ENCODE measurements around the gene PDE7B.

The PDE7B gene

GRCh38 chr6:136148523-136148922, 297.0 kb downstream of the PDE7B start:
- no peak for DNase-seq (ENCODE audit: low read depth, low spot score)
- H3K4me3 ChIP-seq (ENCODE audit: low read length): no peak overlapping the region

- H3K4me3 ChIP-seq (ENCODE audit: low read length): no peak overlapping the region
- DNase-seq (ENCODE audit: low read depth, low spot score): no peak
Observed at GRCh38 chr6:136149311-136149710, 297.8 kb downstream of the PDE7B start.

DNA sequence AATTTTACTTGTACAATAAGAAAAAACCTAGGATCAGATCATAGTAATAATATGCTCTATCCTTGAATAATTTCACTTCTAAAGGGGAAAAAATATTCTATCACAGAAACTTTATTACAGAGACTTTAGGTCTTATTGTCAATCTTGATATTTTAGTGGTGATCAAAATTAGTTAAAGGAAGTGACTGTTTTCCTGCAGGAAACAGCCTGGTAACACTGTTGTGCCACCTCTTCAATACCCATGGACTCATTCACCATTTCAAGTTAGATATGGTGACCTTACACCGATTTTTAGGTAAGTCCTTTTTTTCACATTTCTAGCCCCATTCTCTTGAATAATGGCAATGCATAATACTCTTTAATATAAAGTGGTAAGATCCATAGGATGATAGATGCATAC, 299.5 kb downstream of the PDE7B start:
- H3K4me3 ChIP-seq (ENCODE audit: low read length): no peak overlapping the region
- DNase-seq (ENCODE audit: low read depth, low spot score): no peak

- no peak for DNase-seq (ENCODE audit: low read depth, low spot score)
- H3K4me3 ChIP-seq (ENCODE audit: low read length): no peak overlapping the region
Observed at GRCh38 chr6:136153707-136154375, 302.3 kb downstream of the PDE7B start.

DNA sequence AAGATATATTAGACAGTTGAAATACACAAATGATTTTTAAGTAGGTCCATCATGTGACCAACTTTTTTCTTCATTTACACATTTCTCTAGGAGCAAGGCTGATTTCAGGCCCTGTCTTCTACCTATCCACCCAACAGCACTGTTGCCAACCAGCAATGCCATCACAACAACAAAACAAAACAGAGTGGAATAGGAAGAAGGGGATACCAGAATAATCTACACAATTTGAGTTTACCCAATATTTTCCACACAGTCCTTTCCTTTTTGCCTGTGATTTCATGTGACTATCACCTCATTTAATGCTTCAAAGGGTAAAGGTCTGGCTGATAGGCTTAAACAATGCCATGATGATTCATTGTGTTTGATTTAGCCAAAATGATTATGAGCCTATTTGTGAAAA, 303.7 kb downstream of the PDE7B start:
- no peak overlapping the region for H3K4me3 ChIP-seq (ENCODE audit: low read length)
- no peak for DNase-seq (ENCODE audit: low read depth, low spot score)

- no peak for DNase-seq (ENCODE audit: low read depth, low spot score)
- no peak overlapping the region for H3K4me3 ChIP-seq (ENCODE audit: low read length)
Observed at GRCh38 chr6:136157743-136158142, 306.2 kb downstream of the PDE7B start.

- H3K4me3 ChIP-seq (ENCODE audit: low read length): no peak overlapping the region
- DNase-seq (ENCODE audit: low read depth, low spot score): no peak
Observed at GRCh38 chr6:136158387-136158821, 306.9 kb downstream of the PDE7B start.

GRCh38 chr6:136158971-136159370, 307.5 kb downstream of the PDE7B start:
- no peak for DNase-seq (ENCODE audit: low read depth, low spot score)

DNA sequence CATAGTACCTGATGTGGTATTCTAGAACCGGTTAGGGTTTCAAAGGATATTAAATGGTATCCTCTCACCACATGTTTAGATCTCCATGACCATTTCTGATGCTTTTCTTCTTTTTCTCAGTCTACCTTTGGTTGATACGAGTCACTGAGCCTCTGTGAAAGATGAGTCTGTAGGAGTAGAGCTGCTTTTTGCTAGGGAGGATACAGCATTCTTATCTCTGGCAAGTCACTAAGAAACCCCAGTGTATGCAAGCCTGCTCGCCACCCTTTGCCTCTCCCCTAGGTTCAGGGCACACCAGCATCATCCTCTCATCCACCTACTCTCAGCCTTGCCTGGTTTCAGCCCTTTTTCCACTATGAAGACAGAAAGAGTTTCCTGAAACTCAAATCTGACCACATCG, 308.7 kb downstream of the PDE7B start:
- no peak for DNase-seq (ENCODE audit: low read depth, low spot score)
- no peak overlapping the region for H3K4me3 ChIP-seq (ENCODE audit: low read length)

More at GRCh38 chr6:136158971-136159370, 307.5 kb downstream of the PDE7B start:
- no peak overlapping the region for H3K4me3 ChIP-seq (ENCODE audit: low read length)

- no peak for DNase-seq (ENCODE audit: low read depth, low spot score)
Observed at GRCh38 chr6:136161950-136162349, 310.4 kb downstream of the PDE7B start.

GRCh38 chr6:136163260-136163659, 311.8 kb downstream of the PDE7B start:
- H3K4me3 ChIP-seq (ENCODE audit: low read length): no peak overlapping the region
- no peak for DNase-seq (ENCODE audit: low read depth, low spot score)

More at GRCh38 chr6:136161950-136162349, 310.4 kb downstream of the PDE7B start:
- no peak overlapping the region for H3K4me3 ChIP-seq (ENCODE audit: low read length)

DNA sequence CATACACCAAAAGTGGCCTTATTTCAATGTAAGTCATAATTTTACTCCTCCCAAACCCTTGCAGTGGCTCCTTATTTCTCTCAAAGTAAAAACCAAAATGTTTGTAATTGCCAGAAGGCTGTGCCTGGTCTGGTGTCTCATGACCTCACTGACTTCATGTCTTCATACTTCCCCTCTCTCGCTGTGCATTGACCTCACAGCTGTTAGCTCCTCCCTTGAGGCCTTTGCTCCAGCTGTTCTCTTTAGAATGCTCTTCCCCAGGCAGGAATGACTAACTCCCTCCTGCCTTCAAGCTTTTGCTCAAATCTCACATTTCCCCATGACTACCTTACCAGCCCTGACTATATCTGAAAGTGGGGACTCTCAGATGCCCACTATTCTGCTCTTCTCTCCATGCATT, 315.3 kb downstream of the PDE7B start:
- no peak overlapping the region for H3K4me3 ChIP-seq (ENCODE audit: low read length)
- DNase-seq (ENCODE audit: low read depth, low spot score): no peak

DNA sequence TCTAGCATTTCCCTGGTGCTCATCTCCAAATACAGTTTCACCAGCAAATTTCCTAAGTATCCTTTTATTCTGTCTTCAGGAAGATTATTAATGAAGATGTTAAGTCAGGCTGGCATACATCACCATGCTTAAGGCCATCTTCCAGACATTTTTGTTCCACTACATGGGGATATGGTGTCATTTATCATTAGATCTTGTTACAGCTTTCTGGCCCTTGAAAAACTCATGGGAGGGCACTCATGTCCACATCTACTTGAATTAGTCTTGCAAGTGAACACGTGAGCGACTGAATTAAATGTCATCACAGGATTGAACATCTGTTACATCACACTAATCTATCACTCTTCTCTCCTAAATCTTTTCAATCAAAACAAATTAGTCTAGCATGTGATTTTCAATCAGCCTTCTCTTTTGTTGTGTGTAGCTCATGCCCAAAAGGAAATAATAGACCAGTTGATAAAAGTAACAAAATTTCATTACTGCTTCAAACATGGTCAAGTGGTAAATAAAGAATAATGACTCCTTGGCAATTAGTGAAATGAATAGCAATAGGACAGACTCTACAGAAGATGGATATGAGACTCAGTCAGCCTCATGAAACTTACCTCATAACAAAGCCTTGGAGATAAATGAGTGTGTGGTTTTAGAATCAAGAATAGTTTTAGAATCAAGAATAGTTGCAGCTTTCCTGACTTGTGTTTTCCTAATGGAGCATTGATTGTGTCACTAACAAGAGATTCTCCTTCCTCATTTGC, 318.1 kb downstream of the PDE7B start:
- H3K4me3 ChIP-seq (ENCODE audit: low read length): no peak overlapping the region
- no peak for DNase-seq (ENCODE audit: low read depth, low spot score)

DNA sequence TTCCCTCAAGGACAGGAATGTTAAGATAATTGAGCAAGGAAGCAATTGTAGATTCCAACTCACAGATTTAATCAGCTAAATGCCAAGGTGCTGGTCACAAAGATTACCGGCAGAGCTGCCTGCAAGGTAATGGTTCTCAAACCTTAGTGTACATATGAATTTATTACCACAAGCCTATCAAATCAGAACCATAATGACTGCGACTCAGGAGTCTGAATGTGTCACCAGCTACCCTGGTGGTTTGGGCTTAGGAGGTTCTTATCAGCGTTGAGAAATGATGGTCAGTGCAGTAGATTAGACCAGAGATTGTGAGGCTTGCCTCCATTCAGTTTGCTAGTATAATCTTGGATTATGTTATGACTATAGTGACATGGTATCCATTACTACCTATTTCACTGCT, 319.7 kb downstream of the PDE7B start:
- DNase-seq (ENCODE audit: low read depth, low spot score): no peak
- no peak overlapping the region for H3K4me3 ChIP-seq (ENCODE audit: low read length)

GRCh38 chr6:136173519-136174507, 322.3 kb downstream of the PDE7B start:
- H3K4me3 ChIP-seq (ENCODE audit: low read length): no peak overlapping the region
- no peak for DNase-seq (ENCODE audit: low read depth, low spot score)

DNA sequence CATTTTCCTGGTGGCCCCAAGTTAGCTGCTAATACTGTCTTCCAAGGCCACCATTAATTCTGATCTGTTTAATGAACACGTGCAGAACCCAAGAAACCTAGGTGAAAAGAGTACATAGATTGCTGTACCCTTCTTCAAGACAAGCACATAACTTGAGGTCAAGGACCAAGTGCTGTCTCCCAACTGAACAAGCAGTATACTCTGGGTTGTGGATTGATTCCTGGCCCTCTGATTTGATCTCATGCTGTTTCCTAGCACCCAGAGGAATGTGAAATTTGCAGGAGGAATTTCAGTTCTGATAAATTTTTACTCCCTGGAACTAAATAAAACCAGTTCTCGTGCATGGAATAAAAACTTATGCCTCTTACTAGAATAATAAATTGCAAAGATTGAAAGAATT, 323.0 kb downstream of the PDE7B start:
- DNase-seq (ENCODE audit: low read depth, low spot score): no peak

GRCh38 chr6:136175873-136176272, 324.4 kb downstream of the PDE7B start:
- H3K4me3 ChIP-seq (ENCODE audit: low read length): no peak overlapping the region
- no peak for DNase-seq (ENCODE audit: low read depth, low spot score)

More for the DNA sequence above, 323.0 kb downstream of the PDE7B start:
- no peak overlapping the region for H3K4me3 ChIP-seq (ENCODE audit: low read length)

- peak; percentile 54 for DNase-seq (ENCODE audit: low read depth, low spot score)
- no peak overlapping the region for H3K4me3 ChIP-seq (ENCODE audit: low read length)
Observed at GRCh38 chr6:136178749-136179148, 327.2 kb downstream of the PDE7B start.

DNA sequence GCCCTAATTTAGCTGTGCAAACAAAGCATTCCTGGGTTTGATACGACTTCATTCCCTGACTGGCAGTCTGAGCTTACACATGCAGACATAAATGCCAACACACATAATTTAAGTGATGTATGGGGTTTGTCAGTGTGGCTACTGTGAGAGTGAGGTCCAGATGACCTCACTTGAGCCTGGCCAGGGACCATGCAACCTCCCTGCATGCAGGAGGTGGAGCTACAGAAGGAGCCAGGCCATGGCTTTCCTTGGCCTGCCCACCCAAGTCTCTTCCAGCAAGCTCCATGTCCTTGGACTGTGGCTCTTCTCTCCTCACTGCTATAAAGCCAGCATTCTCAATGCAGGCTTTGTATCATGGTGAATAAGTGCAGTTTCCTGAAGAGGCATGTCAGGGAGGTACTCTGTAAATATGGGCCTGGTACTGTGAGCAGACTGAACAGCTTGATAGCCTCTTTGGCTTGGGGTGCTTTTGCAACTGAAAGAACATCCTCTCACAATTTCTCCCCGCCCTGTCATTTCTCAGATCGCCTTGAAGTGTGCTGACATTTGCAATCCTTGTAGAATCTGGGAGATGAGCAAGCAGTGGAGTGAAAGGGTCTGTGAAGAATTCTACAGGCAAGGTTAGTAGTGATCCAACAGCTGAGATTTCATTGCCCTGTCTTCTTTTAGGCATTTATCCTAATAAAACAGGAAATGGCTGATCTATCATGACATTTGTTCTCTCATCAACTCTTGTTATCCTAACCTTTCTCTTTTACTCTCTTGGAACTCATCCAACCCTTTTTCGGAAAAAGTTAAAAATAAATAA, 329.4 kb downstream of the PDE7B start:
- H3K4me3 ChIP-seq (ENCODE audit: low read length): no peak overlapping the region
- DNase-seq (ENCODE audit: low read depth, low spot score): no peak
